IPS DF 4.7 (cell line): ENCODE data around the gene GTF3C2.
"Not testable (repeated sequence)": the region's sequence is repeated elsewhere in the genome, so short reads cannot be mapped to it uniquely, and the experiment has no call there.

ENCODE experiments used
- DNase-seq: peaks from one replicate; pipeline ENCODE4 v3.0.0-alpha.2; 2013; ENCODE audit warnings: low spot score; ENCODE audit errors: extremely low read depth

Gene GTF3C2

GRCh38 chr2:27375513-27376099 lies 19.0 kb upstream of the GTF3C2 start:
- no peak for DNase-seq

GRCh38 chr2:27373567-27373966 lies 17.0 kb upstream of the GTF3C2 start:
- DNase-seq = no peak

GRCh38 chr2:27372937-27373336 lies 16.4 kb upstream of the GTF3C2 start:
- DNase-seq = no peak

- DNase-seq = no peak
These were observed 14.5 kb upstream of the GTF3C2 start for GRCh38 chr2:27370816-27371620.

- peak; percentile 93 for DNase-seq
These were observed 13.7 kb upstream of the GTF3C2 start, which contains the start of the genes EIF2B4 and SNX17 for GRCh38 chr2:27370026-27370815. Gene EIF2B4 (minus strand): TSS chr2:27370338. CDS start chr2:27370314, 24 bp downstream. Gene SNX17 (plus strand): TSS chr2:27370616. CDS start chr2:27370744, 128 bp downstream.

GRCh38 chr2:27369471-27370025 lies 13.0 kb upstream of the GTF3C2 start:
- DNase-seq = no peak

- no peak for DNase-seq
These were observed 7.4 kb upstream of the GTF3C2 start for GRCh38 chr2:27363933-27364332.

GRCh38 chr2:27362678-27363420 lies 6.3 kb upstream of the GTF3C2 start:
- no peak for DNase-seq

- DNase-seq = no peak
These were observed 545 bp downstream of the GTF3C2 start for GRCh38 chr2:27356056-27356381.

GRCh38 chr2:27354597-27354927 lies 2.0 kb downstream of the GTF3C2 start:
- no peak for DNase-seq

- DNase-seq = no peak
These were observed 2.6 kb downstream of the GTF3C2 start for GRCh38 chr2:27353762-27354596.

- not testable (repeated sequence) for DNase-seq
These were observed 3.2 kb downstream of the GTF3C2 start for GRCh38 chr2:27353386-27353761.

GRCh38 chr2:27351802-27352598 lies 4.6 kb downstream of the GTF3C2 start:
- no peak for DNase-seq

GRCh38 chr2:27350106-27350693 lies 6.4 kb downstream of the GTF3C2 start:
- DNase-seq = no peak

GRCh38 chr2:27347641-27348040 lies 8.9 kb downstream of the GTF3C2 start:
- no peak for DNase-seq

- DNase-seq = no peak
These were observed 20.4 kb downstream of the GTF3C2 start for GRCh38 chr2:27336173-27336572.

- no peak for DNase-seq
These were observed 21.3 kb downstream of the GTF3C2 start for GRCh38 chr2:27335311-27335710.

- DNase-seq = no peak
These were observed 31.8 kb downstream of the GTF3C2 start for GRCh38 chr2:27324720-27325119.

- no peak for DNase-seq
These were observed 32.8 kb downstream of the GTF3C2 start for GRCh38 chr2:27323596-27324285.
